ENCODE data around the gene LBHD1. TPM values are rescaled to one million over a fixed set of nuclear protein-coding genes. Genes with fewer than 3 reads are reported as not detected.
A peak's percentile ranks its signal among the peaks of the same experiment; 100 is the strongest.
"Not testable (repeated sequence)": the region's sequence is repeated elsewhere in the genome, so short reads cannot be mapped to it uniquely, and the experiment has no call there.

The LBHD1 gene
- total RNA-seq, 3 donors from 2014 or later = 17.0 to 22.2 (median 19.2) TPM

GRCh38 chr11:62632492-62632891 is 39.6 kb downstream of the LBHD1 start:
- Mint-ChIP-seq H3K27me3 (ENCODE audit: low read depth) (no peaks in the 10 kb centered on the region), H3K36me3 (ENCODE audit: insufficient read depth) (peaks cover 56% of the 10 kb centered on the region), H3K4me3 (no peak overlapping the region), H3K4me1 (ENCODE audit: low read depth) (peaks cover 13% of the 10 kb centered on the region), H3K9me3 (no peaks in the 10 kb centered on the region)
- DNase-seq (no peak), ATAC-seq (no peak)

- H3K4me3 Mint-ChIP-seq = no peak overlapping the region
- no peaks in the 10 kb centered on the region for H3K4me1 Mint-ChIP-seq (ENCODE audit: low read depth)
- no peaks in the 10 kb centered on the region for H3K9me3 Mint-ChIP-seq
- no peaks in the 10 kb centered on the region for H3K27me3 Mint-ChIP-seq (ENCODE audit: low read depth)
- peaks cover 50% of the 10 kb centered on the region for H3K36me3 Mint-ChIP-seq (ENCODE audit: insufficient read depth)
- DNase-seq (no peak), ATAC-seq (no peak)
These were observed 44.4 kb downstream of the LBHD1 start for GRCh38 chr11:62627713-62628112.

GRCh38 chr11:62622476-62623089 is 49.5 kb downstream of the LBHD1 start:
- H3K4me3 Mint-ChIP-seq = peak overlapping the region; percentile 96

GRCh38 chr11:62621567-62622470 is 50.2 kb downstream of the LBHD1 start, which contains the start of gene B3GAT3:
Gene B3GAT3, minus strand, starts transcription at chr11:62621986. Its CDS starts 39 bp downstream, at chr11:62621947.
- no peaks in the 10 kb centered on the region for H3K9me3 Mint-ChIP-seq
- H3K4me3 Mint-ChIP-seq = peak within 1 kb of the TSS; percentile 96
- ATAC-seq = peak; percentile 87 to 92
- no peaks in the 10 kb centered on the region for H3K27me3 Mint-ChIP-seq (ENCODE audit: low read depth)
- H3K4me1 Mint-ChIP-seq (ENCODE audit: low read depth) = peaks cover 25% of the 10 kb centered on the region
- H3K36me3 Mint-ChIP-seq (ENCODE audit: insufficient read depth) = peaks cover 28% of the 10 kb centered on the region
- peak; percentile 98 for DNase-seq

More at GRCh38 chr11:62622476-62623089, 49.5 kb downstream of the LBHD1 start:
- H3K27me3 Mint-ChIP-seq (ENCODE audit: low read depth) = no peaks in the 10 kb centered on the region
- ATAC-seq (no peak), DNase-seq (no peak)
- peaks cover 25% of the 10 kb centered on the region for H3K4me1 Mint-ChIP-seq (ENCODE audit: low read depth)
- H3K36me3 Mint-ChIP-seq (ENCODE audit: insufficient read depth) = peaks cover 31% of the 10 kb centered on the region
- no peaks in the 10 kb centered on the region for H3K9me3 Mint-ChIP-seq

GRCh38 chr11:62621027-62621566 is 51.0 kb downstream of the LBHD1 start:
- Mint-ChIP-seq H3K9me3 (no peaks in the 10 kb centered on the region), H3K4me1 (ENCODE audit: low read depth) (peaks cover 25% of the 10 kb centered on the region), H3K4me3 (peak overlapping the region; percentile 96), H3K36me3 (ENCODE audit: insufficient read depth) (peaks cover 23% of the 10 kb centered on the region), H3K27me3 (ENCODE audit: low read depth) (no peaks in the 10 kb centered on the region)
- no peak for ATAC-seq
- DNase-seq = no peak

GRCh38 chr11:62616957-62617356 is 55.1 kb downstream of the LBHD1 start:
- not testable (repeated sequence) for H3K4me3 Mint-ChIP-seq; H3K9me3 Mint-ChIP-seq; H3K27me3 Mint-ChIP-seq (ENCODE audit: low read depth); DNase-seq; ATAC-seq
- H3K36me3 Mint-ChIP-seq (ENCODE audit: insufficient read depth) = peaks cover 18% of the 10 kb centered on the region
- H3K4me1 Mint-ChIP-seq (ENCODE audit: low read depth) = peaks cover 38% of the 10 kb centered on the region

- no peak for DNase-seq
- Mint-ChIP-seq H3K9me3 (no peaks in the 10 kb centered on the region), H3K4me1 (ENCODE audit: low read depth) (peaks cover 41% of the 10 kb centered on the region), H3K36me3 (ENCODE audit: insufficient read depth) (peaks cover 13% of the 10 kb centered on the region), H3K27me3 (ENCODE audit: low read depth) (no peaks in the 10 kb centered on the region), H3K4me3 (no peak overlapping the region)
- ATAC-seq = no peak
These were observed 56.5 kb downstream of the LBHD1 start for GRCh38 chr11:62615521-62615920.

- peak overlapping the region; percentile 40 for H3K4me3 Mint-ChIP-seq
- H3K27me3 Mint-ChIP-seq (ENCODE audit: low read depth) = no peaks in the 10 kb centered on the region
- H3K4me1 Mint-ChIP-seq (ENCODE audit: low read depth) = peaks cover 39% of the 10 kb centered on the region
- DNase-seq (peak; percentile 28), ATAC-seq (peak; percentile 16 to 32)
- H3K9me3 Mint-ChIP-seq = no peaks in the 10 kb centered on the region
- peaks cover 12% of the 10 kb centered on the region for H3K36me3 Mint-ChIP-seq (ENCODE audit: insufficient read depth)
These were observed 57.8 kb downstream of the LBHD1 start for GRCh38 chr11:62614275-62614674.

- Mint-ChIP-seq H3K27me3 (ENCODE audit: low read depth) (no peaks in the 10 kb centered on the region), H3K9me3 (no peaks in the 10 kb centered on the region), H3K36me3 (ENCODE audit: insufficient read depth) (peaks cover 8% of the 10 kb centered on the region), H3K4me1 (ENCODE audit: low read depth) (peaks cover 42% of the 10 kb centered on the region), H3K4me3 (peak overlapping the region; percentile 65)
- ATAC-seq (no peak), DNase-seq (no peak)
These were observed 58.7 kb downstream of the LBHD1 start for GRCh38 chr11:62613291-62613778.

Other genes starting within 250 kb of the LBHD1 start
- 10 to 100 TPM; 12.3 to 22.7 (median 13.3) TPM for gene AHNAK, start 125.5 kb downstream of the LBHD1 start, total RNA-seq
- gene EEF1G, start 98.4 kb downstream of the LBHD1 start, total RNA-seq = 1,000 to 10,000 TPM; 1,775 to 1,880 (median 1,879) TPM
- 10 to 100 TPM; 39.4 to 46.1 (median 41.6) TPM for gene TUT1, start 80.7 kb downstream of the LBHD1 start, total RNA-seq
- 100 to 1,000 TPM; 217 to 224 (median 220) TPM for gene MTA2, start 70.4 kb downstream of the LBHD1 start, total RNA-seq
- 100 to 1,000 TPM; 145 to 160 (median 155) TPM for gene EML3, start 59.5 kb downstream of the LBHD1 start, total RNA-seq
- 1 to 10 TPM; 5.8 to 6.6 (median 5.8) TPM for gene ROM1, start 59.0 kb downstream of the LBHD1 start, total RNA-seq
- 10 to 100 TPM; 58.2 to 66.2 (median 59.7) TPM for gene B3GAT3, start 50.3 kb downstream of the LBHD1 start, total RNA-seq
- 100 to 1,000 TPM; 173 to 204 (median 194) TPM for gene GANAB, start 25.7 kb downstream of the LBHD1 start, total RNA-seq
- gene INTS5, start 19.0 kb downstream of the LBHD1 start, total RNA-seq = 10 to 100 TPM; 43.5 to 50.0 (median 48.0) TPM
- 100 to 1,000 TPM; 174 to 212 (median 206) TPM for gene C11orf98, start 7.1 kb downstream of the LBHD1 start, total RNA-seq
- gene CSKMT, start 7.0 kb downstream of the LBHD1 start, total RNA-seq = 10 to 100 TPM; 54.6 to 73.1 (median 73.0) TPM
- 10 to 100 TPM in 2 of 3 donors, 1 to 10 TPM in 1; 9.4 to 14.6 (median 10.6) TPM for gene UQCC3, start 594 bp downstream of the LBHD1 start, total RNA-seq
- 100 to 1,000 TPM; 151 to 174 (median 157) TPM for gene UBXN1, start 6.8 kb upstream of the LBHD1 start, total RNA-seq
- under 1 TPM; 0.21 to 0.33 (median 0.30) TPM for gene LRRN4CL, start 17.3 kb upstream of the LBHD1 start, total RNA-seq
- gene BSCL2, start 35.2 kb upstream of the LBHD1 start, total RNA-seq = 10 to 100 TPM; 23.6 to 29.6 (median 26.9) TPM
- not detected for gene GNG3, start 35.4 kb upstream of the LBHD1 start, total RNA-seq
- gene HNRNPUL2, start 55.2 kb upstream of the LBHD1 start, total RNA-seq = 10 to 100 TPM; 45.3 to 49.4 (median 47.9) TPM
- gene TTC9C, start 56.2 kb upstream of the LBHD1 start, total RNA-seq = 10 to 100 TPM; 20.2 to 22.9 (median 20.9) TPM
- 1 to 10 TPM; 5.7 to 6.9 (median 6.5) TPM for gene ZBTB3, start 81.9 kb upstream of the LBHD1 start, total RNA-seq
- 100 to 1,000 TPM; 143 to 145 (median 144) TPM for gene POLR2G, start 89.3 kb upstream of the LBHD1 start, total RNA-seq
- gene TAF6L, start 99.1 kb upstream of the LBHD1 start, total RNA-seq = 10 to 100 TPM; 27.2 to 34.3 (median 29.1) TPM
- gene TMEM179B, start 115.1 kb upstream of the LBHD1 start, total RNA-seq = 10 to 100 TPM; 26.8 to 35.4 (median 31.6) TPM
- gene TMEM223, start 119.7 kb upstream of the LBHD1 start, total RNA-seq = 10 to 100 TPM in 2 of 3 donors, 1 to 10 TPM in 1; 9.4 to 12.1 (median 11.6) TPM
- 100 to 1,000 TPM; 138 to 180 (median 158) TPM for gene NXF1, start 133.2 kb upstream of the LBHD1 start, total RNA-seq
- gene STX5, start 159.8 kb upstream of the LBHD1 start, total RNA-seq = 10 to 100 TPM; 22.3 to 31.6 (median 28.4) TPM
- under 1 TPM; 0.63 to 0.92 (median 0.89) TPM for gene TEX54, start 160.6 kb upstream of the LBHD1 start, total RNA-seq
- gene WDR74, start 167.3 kb upstream of the LBHD1 start, total RNA-seq = 100 to 1,000 TPM; 228 to 254 (median 235) TPM
- 100 to 1,000 TPM; 580 to 683 (median 586) TPM for gene SLC3A2, start 208.6 kb upstream of the LBHD1 start, total RNA-seq
- not detected for gene CHRM1, start 249.1 kb upstream of the LBHD1 start, total RNA-seq

Data from activated T-cell treated with anti-CD3 and anti-CD28 coated beads, Interleukin-2, amount 50 U/mL, for 4 hours (primary cell).